ENCODE measurements around the gene ART1.

The ART1 gene

DNA sequence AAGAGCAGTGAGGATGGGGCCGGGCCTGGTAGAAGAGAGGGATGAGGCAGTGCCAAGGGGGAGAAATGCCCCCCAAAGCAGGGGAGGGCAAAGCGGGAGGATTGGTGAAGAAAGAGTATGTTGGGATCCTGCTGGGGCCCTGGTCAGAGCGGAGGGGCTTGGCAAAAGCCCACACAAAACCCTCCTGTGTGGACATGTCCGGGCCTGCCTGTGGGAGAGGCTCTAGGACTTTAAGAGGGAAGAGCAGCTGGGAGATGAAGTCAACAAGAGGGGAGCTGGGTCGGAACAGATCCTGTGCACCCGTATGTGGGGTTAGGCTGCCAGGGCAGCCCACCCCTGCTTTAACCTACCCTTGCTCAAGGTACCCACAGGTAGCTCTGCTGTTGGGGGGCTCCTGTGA is 28.9 kb upstream of the ART1 start:
- no peaks in the 10 kb centered on the region; the same call in 1 of the 2 replicates for H3K27me3 ChIP-seq (replicated peaks; ENCODE audit: control insufficient read depth, insufficient read depth, low read length)
- H3K4me3 ChIP-seq (replicated peaks; ENCODE audit: low read depth, low read length), result no peak overlapping the region
- no peak for DNase-seq (ENCODE audit: extremely low read depth, insufficient read length)
- H3K36me3 ChIP-seq (ENCODE audit: control insufficient read depth, insufficient read depth, low read length), result no peaks in the 10 kb centered on the region
- TF ChIP-seq, protein P1, sequence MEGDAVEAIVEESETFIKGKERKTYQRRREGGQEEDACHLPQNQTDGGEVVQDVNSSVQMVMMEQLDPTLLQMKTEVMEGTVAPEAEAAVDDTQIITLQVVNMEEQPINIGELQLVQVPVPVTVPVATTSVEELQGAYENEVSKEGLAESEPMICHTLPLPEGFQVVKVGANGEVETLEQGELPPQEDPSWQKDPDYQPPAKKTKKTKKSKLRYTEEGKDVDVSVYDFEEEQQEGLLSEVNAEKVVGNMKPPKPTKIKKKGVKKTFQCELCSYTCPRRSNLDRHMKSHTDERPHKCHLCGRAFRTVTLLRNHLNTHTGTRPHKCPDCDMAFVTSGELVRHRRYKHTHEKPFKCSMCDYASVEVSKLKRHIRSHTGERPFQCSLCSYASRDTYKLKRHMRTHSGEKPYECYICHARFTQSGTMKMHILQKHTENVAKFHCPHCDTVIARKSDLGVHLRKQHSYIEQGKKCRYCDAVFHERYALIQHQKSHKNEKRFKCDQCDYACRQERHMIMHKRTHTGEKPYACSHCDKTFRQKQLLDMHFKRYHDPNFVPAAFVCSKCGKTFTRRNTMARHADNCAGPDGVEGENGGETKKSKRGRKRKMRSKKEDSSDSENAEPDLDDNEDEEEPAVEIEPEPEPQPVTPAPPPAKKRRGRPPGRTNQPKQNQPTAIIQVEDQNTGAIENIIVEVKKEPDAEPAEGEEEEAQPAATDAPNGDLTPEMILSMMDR (IDR thresholded peaks at IDR 0.05; ENCODE audit: insufficient read depth, low read length, poor library complexity, severe bottlenecking), result no peak

DNA sequence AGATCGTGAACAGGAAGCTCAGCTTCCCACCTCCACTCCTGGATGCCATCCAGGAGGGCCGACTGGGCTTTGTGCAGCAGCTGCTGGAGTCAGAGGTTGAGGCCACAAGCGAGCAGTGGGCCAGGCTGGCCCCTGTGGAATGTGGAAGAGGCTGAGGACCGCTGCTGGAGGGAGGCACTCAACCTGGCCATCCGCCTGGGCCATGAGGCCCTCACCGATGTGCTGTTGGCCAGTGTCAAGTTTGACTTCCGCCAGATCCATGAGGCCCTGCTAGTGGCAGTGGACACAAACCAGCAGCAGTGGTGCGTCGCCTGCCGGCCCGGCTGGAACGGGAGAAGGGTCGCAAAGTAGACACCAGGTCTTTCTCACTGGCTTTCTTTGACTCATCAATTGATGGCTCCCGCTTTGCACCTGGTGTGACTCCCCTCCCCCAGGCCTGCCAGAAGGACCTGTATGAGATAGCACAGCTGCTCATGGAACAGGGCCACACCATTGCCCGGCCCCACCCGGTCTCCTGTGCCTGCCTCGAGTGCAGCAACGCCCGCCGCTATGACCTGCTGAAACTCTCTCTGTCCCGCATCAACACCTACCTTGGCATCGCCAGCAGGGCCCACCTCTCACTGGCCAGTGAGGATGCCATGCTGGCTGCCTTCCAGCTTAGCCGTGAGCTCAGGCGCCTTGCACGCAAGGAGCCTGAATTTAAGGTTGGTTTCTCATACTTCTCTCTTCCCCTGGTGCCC is 28.0 kb upstream of the ART1 start:
- TF ChIP-seq, protein P1 (IDR thresholded peaks at IDR 0.05; ENCODE audit: insufficient read depth, low read length, poor library complexity, severe bottlenecking), result no peak
- Histone ChIP-seq H3K36me3 (ENCODE audit: control insufficient read depth, insufficient read depth, low read length) (no peaks in the 10 kb centered on the region), H3K27me3 (replicated peaks; ENCODE audit: control insufficient read depth, insufficient read depth, low read length) (no peaks in the 10 kb centered on the region; the same call in 1 of the 2 replicates), H3K4me3 (replicated peaks; ENCODE audit: low read depth, low read length) (no peak overlapping the region)
- DNase-seq (ENCODE audit: extremely low read depth, insufficient read length), result no peak

DNA sequence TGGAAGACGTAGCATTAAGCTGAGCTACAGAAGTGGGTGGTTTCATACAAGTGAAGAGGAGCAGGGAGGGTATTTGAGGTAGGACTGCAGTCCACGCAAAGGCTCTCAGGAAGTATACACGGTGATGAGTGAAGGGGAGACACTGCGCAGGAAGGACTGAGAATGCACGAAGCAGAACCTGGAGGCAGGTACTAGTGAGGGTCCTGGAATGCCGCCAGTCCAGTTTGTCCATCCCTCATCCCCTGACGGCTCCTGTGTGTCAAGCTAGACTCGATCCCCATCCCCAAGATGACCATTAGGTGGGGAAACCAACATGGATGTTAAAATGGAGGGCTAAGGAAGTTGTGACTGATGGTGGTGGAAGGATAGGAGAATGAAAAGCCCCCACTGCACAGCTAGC is 26.9 kb upstream of the ART1 start:
- H3K36me3 ChIP-seq (ENCODE audit: control insufficient read depth, insufficient read depth, low read length), result no peaks in the 10 kb centered on the region
- DNase-seq (ENCODE audit: extremely low read depth, insufficient read length), result no peak
- H3K4me3 ChIP-seq (replicated peaks; ENCODE audit: low read depth, low read length), result no peak overlapping the region
- TF ChIP-seq, protein P1 (IDR thresholded peaks at IDR 0.05; ENCODE audit: insufficient read depth, low read length, poor library complexity, severe bottlenecking), result no peak
- no peaks in the 10 kb centered on the region; the same call in 1 of the 2 replicates for H3K27me3 ChIP-seq (replicated peaks; ENCODE audit: control insufficient read depth, insufficient read depth, low read length)

DNA sequence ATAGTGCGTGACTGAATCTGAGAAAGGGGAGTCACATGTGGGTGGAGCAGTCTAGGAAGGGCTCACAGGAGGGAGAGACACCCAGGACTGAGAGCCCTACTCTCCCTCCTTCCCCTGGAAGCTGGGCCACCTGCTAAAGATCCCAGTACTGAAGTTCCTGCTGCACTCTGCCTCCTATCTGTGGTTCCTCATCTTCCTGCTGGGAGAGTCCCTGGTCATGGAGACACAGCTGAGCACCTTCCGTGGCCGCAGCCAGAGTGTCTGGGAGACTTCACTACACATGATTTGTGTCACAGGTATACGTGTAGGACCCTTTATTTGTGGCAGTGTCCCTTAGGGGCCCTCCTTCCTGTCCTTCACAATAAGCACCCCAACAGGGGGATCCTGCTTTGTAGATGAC is 22.4 kb upstream of the ART1 start:
- TF ChIP-seq, protein P1 (IDR thresholded peaks at IDR 0.05; ENCODE audit: insufficient read depth, low read length, poor library complexity, severe bottlenecking), result no peak
- DNase-seq (ENCODE audit: extremely low read depth, insufficient read length), result no peak
- Histone ChIP-seq H3K27me3 (replicated peaks; ENCODE audit: control insufficient read depth, insufficient read depth, low read length) (no peaks in the 10 kb centered on the region; the same call in 1 of the 2 replicates), H3K36me3 (ENCODE audit: control insufficient read depth, insufficient read depth, low read length) (no peaks in the 10 kb centered on the region), H3K4me3 (replicated peaks; ENCODE audit: low read depth, low read length) (no peak overlapping the region)

DNA sequence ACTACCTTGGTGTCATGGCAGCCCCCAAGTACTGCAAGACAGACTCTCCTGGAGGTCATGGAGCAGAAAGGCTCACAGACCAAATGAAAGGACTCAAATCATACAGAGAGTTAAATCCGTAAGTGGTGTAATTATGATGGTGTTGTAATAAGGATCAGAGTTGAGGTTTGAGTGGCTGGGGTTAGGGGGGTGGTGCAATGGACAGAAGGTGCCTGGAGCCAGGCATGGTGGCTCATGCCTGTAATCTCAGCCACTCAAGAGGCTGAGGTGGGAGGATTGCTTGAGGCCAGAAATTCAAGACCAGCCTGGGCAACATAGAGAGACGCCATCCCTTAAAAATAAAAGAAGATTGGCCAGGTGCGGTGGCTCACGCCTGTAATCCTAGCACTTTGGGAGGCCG is 21.8 kb upstream of the ART1 start:
- Histone ChIP-seq H3K36me3 (ENCODE audit: control insufficient read depth, insufficient read depth, low read length) (no peaks in the 10 kb centered on the region), H3K27me3 (replicated peaks; ENCODE audit: control insufficient read depth, insufficient read depth, low read length) (no peaks in the 10 kb centered on the region; the same call in 1 of the 2 replicates), H3K4me3 (replicated peaks; ENCODE audit: low read depth, low read length) (no peak overlapping the region)
- TF ChIP-seq, protein P1 (IDR thresholded peaks at IDR 0.05; ENCODE audit: insufficient read depth, low read length, poor library complexity, severe bottlenecking), result no peak
- no peak for DNase-seq (ENCODE audit: extremely low read depth, insufficient read length)

Data from GM06990 (cell line).